Femur (tissue), 1 donor: ENCODE measurements around the gene C1GALT1.
"Not testable (repeated sequence)": the region's sequence is repeated elsewhere in the genome, so short reads cannot be mapped to it uniquely, and the experiment has no call there.

Source experiments
- DNase-seq: peaks from one replicate; pipeline ENCODE4 v3.0.0-alpha.2; 2017

C1GALT1 gene

GRCh38 chr7:7173956-7174632 is 8.2 kb upstream of the C1GALT1 start:
- DNase-seq: no peak

- no peak for DNase-seq
These were observed 7.2 kb upstream of the C1GALT1 start for GRCh38 chr7:7175075-7175695.

- DNase-seq: no peak
These were observed 5.8 kb upstream of the C1GALT1 start for GRCh38 chr7:7176406-7177043.

- DNase-seq: no peak
These were observed 5.3 kb upstream of the C1GALT1 start for GRCh38 chr7:7177044-7177517.

GRCh38 chr7:7178081-7178480 is 4.3 kb upstream of the C1GALT1 start:
- no peak for DNase-seq

- no peak for DNase-seq
These were observed 3.4 kb upstream of the C1GALT1 start for GRCh38 chr7:7178906-7179305.

GRCh38 chr7:7180725-7181449 is 1.5 kb upstream of the C1GALT1 start:
- no peak for DNase-seq

GRCh38 chr7:7181519-7182155 is 707 bp upstream of the C1GALT1 start:
- DNase-seq: peak; percentile 45

GRCh38 chr7:7183061-7183837 is 905 bp downstream of the C1GALT1 start:
- DNase-seq: peak; percentile 50

- no peak for DNase-seq
These were observed 1.6 kb downstream of the C1GALT1 start for GRCh38 chr7:7183838-7184463.

GRCh38 chr7:7185371-7185989 is 3.1 kb downstream of the C1GALT1 start:
- DNase-seq: no peak

- no peak for DNase-seq
These were observed 5.7 kb downstream of the C1GALT1 start for GRCh38 chr7:7188091-7188490.

- no peak for DNase-seq
These were observed 6.4 kb downstream of the C1GALT1 start for GRCh38 chr7:7188742-7189141.

- DNase-seq: no peak
These were observed 7.8 kb downstream of the C1GALT1 start for GRCh38 chr7:7190142-7190541.

- no peak for DNase-seq
These were observed 8.8 kb downstream of the C1GALT1 start for GRCh38 chr7:7191137-7191536.

- not testable (repeated sequence) for DNase-seq
These were observed 10.7 kb downstream of the C1GALT1 start for GRCh38 chr7:7192798-7193788.

- DNase-seq: not testable (repeated sequence)
These were observed 17.2 kb downstream of the C1GALT1 start for GRCh38 chr7:7199592-7199991.

GRCh38 chr7:7200255-7200654 is 17.9 kb downstream of the C1GALT1 start:
- not testable (repeated sequence) for DNase-seq

- DNase-seq: no peak
These were observed 19.4 kb downstream of the C1GALT1 start for GRCh38 chr7:7201578-7202374.
